HG02938 (cell line): Measurements from ENCODE around the gene ENTPD1.
"Not testable (repeated sequence)": the region's sequence is repeated elsewhere in the genome, so short reads cannot be mapped to it uniquely, and the experiment has no call there.

Source experiments
- ATAC-seq: cut with Tn5 transposase; IDR thresholded peaks from one replicate; pipeline ENCODE4 v1.9.1; 2021; ENCODE audit warnings: mild to moderate bottlenecking, moderate library complexity; ENCODE audit not compliant: unreplicated experiment

ENTPD1 gene

GRCh38 chr10:95756809-95757684 lies 1.1 kb downstream of the ENTPD1 start:
- no peak for ATAC-seq

- ATAC-seq, result peak; percentile 53
These were observed 2.5 kb downstream of the ENTPD1 start for GRCh38 chr10:95758351-95759025.

GRCh38 chr10:95759233-95759826 lies 3.4 kb downstream of the ENTPD1 start:
- no peak for ATAC-seq

GRCh38 chr10:95761939-95762492 lies 6.1 kb downstream of the ENTPD1 start:
- ATAC-seq, result no peak

GRCh38 chr10:95767884-95768556 lies 12.1 kb downstream of the ENTPD1 start:
- ATAC-seq, result peak; percentile 75

- no peak for ATAC-seq
These were observed 14.2 kb downstream of the ENTPD1 start for GRCh38 chr10:95770084-95770720.

- not testable (repeated sequence) for ATAC-seq
These were observed 17.5 kb downstream of the ENTPD1 start for GRCh38 chr10:95773454-95773853.

- ATAC-seq, result not testable (repeated sequence)
These were observed 21.7 kb downstream of the ENTPD1 start for GRCh38 chr10:95777638-95778037.

GRCh38 chr10:95782318-95782717 lies 26.4 kb downstream of the ENTPD1 start:
- ATAC-seq, result no peak

GRCh38 chr10:95783741-95784140 lies 27.8 kb downstream of the ENTPD1 start:
- ATAC-seq, result peak; percentile 70

GRCh38 chr10:95784279-95784913 lies 28.4 kb downstream of the ENTPD1 start:
- ATAC-seq, result peak; percentile 21

- ATAC-seq, result peak; percentile 30
These were observed 29.4 kb downstream of the ENTPD1 start for GRCh38 chr10:95785317-95785716.

GRCh38 chr10:95785942-95786669 lies 30.1 kb downstream of the ENTPD1 start:
- no peak for ATAC-seq

- ATAC-seq, result no peak
These were observed 31.5 kb downstream of the ENTPD1 start for GRCh38 chr10:95787447-95787846.

- ATAC-seq, result no peak
These were observed 32.9 kb downstream of the ENTPD1 start for GRCh38 chr10:95788830-95789229.

- ATAC-seq, result no peak
These were observed 33.9 kb downstream of the ENTPD1 start for GRCh38 chr10:95789902-95790301.

GRCh38 chr10:95790982-95791381 lies 35.0 kb downstream of the ENTPD1 start:
- ATAC-seq, result peak; percentile 41

GRCh38 chr10:95791425-95791979 lies 35.5 kb downstream of the ENTPD1 start:
- no peak for ATAC-seq

- no peak for ATAC-seq
These were observed 36.3 kb downstream of the ENTPD1 start for GRCh38 chr10:95792211-95792780.
